Measurements from ENCODE around the gene TRIB2. TPM values are rescaled to one million over a fixed set of nuclear protein-coding genes. Genes with fewer than 3 reads are reported as not detected.

The TRIB2 gene
- total and polyA plus RNA-seq, 2 donors (not counting 3 experiments of a cell fraction or from before 2014, with no cell fraction given): 15.8 to 20.5 TPM

DNA sequence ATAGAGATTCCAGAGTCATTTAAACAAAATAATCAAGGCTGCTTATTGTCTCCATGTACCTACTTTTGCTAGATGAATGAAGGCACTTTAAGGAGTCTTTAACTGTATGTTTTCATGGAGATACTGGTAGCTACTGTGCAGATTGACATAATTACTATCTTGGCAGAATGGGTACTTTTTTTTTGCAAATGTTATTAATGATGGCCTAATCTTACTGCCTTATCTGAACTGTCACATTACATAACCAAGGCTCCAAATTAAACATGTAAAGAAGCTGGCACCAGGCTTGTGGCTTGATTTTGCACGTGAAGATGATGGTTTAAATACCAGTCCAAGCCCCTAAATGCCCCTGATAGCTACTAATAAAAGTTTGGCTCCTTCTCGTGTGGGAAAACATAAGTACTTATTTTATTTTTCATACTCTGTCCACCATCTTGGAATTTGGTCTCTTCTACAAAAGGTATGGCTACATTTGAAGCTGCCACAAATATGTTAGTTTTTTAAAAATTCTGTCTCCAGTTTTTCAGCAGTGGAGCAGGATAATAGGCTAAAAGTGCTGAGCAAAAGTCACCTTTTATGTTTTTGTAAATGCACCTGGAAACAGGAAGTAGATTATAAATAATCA is 4.1 kb downstream of the TRIB2 start:
- intact Hi-C loops (cut with micrococcal nuclease) (no loop called here), dilution Hi-C loops (cut with MboI; ENCODE audit: extremely low pct_ligation_motif_present, low sequenced_read_pairs) (loop anchor here (25.0 kb wide), 1 partner anchor 159 kb away; no protein-coding TSS in a partner anchor)
- POLR2A ChIA-PET: no interaction called here
- H3K36me3 ChIP-seq (ENCODE audit: control insufficient read depth in 2 of 2, extremely low read depth in 1 of 2, insufficient read depth in 2 of 2, low read length in 2 of 2): peaks cover 0 to 11% of the 10 kb centered on the region in 2 experiments
- H3K9me3 ChIP-seq (replicated peaks; ENCODE audit: control insufficient read depth, insufficient read depth, low read length): no peaks in the 10 kb centered on the region
- no peak overlapping the region for H2AFZ ChIP-seq (ENCODE audit: low read depth, low read length)
- no TSS peak for BruUV-seq (replicated peaks)
- no peak overlapping the region for H3K4me3 ChIP-seq (replicated peaks in 1 of 3; ENCODE audit: insufficient read depth in 1 of 3, low read depth in 1 of 3, low read length in 3 of 3)
- no peak overlapping the region for H3K4me2 ChIP-seq (ENCODE audit: insufficient read depth, low read length)
- H3K27me3 ChIP-seq (ENCODE audit: control insufficient read depth in 2 of 2, insufficient read depth in 2 of 2, low read length in 2 of 2): no peaks in the 10 kb centered on the region
- H4K20me1 ChIP-seq (replicated peaks; ENCODE audit: control insufficient read depth, extremely low read depth, insufficient read depth, low read length): no peaks in the 10 kb centered on the region
- H3K9me1 ChIP-seq (replicated peaks; ENCODE audit: control insufficient read depth, extremely low read depth, insufficient read depth, low read length): no peaks in the 10 kb centered on the region
- no peak for DNase-seq (ENCODE audit: low read depth, low spot score)
- TF ChIP-seq, protein P1, sequence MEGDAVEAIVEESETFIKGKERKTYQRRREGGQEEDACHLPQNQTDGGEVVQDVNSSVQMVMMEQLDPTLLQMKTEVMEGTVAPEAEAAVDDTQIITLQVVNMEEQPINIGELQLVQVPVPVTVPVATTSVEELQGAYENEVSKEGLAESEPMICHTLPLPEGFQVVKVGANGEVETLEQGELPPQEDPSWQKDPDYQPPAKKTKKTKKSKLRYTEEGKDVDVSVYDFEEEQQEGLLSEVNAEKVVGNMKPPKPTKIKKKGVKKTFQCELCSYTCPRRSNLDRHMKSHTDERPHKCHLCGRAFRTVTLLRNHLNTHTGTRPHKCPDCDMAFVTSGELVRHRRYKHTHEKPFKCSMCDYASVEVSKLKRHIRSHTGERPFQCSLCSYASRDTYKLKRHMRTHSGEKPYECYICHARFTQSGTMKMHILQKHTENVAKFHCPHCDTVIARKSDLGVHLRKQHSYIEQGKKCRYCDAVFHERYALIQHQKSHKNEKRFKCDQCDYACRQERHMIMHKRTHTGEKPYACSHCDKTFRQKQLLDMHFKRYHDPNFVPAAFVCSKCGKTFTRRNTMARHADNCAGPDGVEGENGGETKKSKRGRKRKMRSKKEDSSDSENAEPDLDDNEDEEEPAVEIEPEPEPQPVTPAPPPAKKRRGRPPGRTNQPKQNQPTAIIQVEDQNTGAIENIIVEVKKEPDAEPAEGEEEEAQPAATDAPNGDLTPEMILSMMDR (IDR thresholded peaks at IDR 0.05; ENCODE audit: extremely low read depth in 1 of 2, insufficient read depth in 1 of 2, low read depth in 1 of 2, low read length in 2 of 2): no peak
- no peak for TF ChIP-seq EZH2 (IDR thresholded peaks at IDR 0.05; ENCODE audit: borderline replicate concordance, low read depth, low read length, severe bottlenecking)
- no peak for TF ChIP-seq FOS (IDR thresholded peaks at IDR 0.05; ENCODE audit: borderline replicate concordance, insufficient read depth, low read length)
- TF ChIP-seq GATA2 (IDR thresholded peaks at IDR 0.05; ENCODE audit: insufficient read depth, insufficient read length, low read depth, low read length): no peak
- TF ChIP-seq JUN (IDR thresholded peaks at IDR 0.05; ENCODE audit: borderline replicate concordance, insufficient read depth, insufficient read length, low read depth): no peak
- TF ChIP-seq, protein P2, sequence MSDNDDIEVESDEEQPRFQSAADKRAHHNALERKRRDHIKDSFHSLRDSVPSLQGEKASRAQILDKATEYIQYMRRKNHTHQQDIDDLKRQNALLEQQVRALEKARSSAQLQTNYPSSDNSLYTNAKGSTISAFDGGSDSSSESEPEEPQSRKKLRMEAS (IDR thresholded peaks at IDR 0.05; ENCODE audit: insufficient read depth, insufficient read length): no peak
- TF ChIP-seq POLR2AphosphoS5 (IDR thresholded peaks at IDR 0.05; ENCODE audit: insufficient read depth, low read depth, low read length): no peak
- TF ChIP-seq POLR2A (IDR thresholded peaks at IDR 0.05; ENCODE audit: low read depth, low read length): no peak
- TF ChIP-seq MYC (IDR thresholded peaks at IDR 0.05; ENCODE audit: low read depth, low read length): no peak
- no peak overlapping the region for H3K27ac ChIP-seq (ENCODE audit: insufficient read depth, low read depth, low read length)
- H3K4me1 ChIP-seq (ENCODE audit: control insufficient read depth, extremely low read depth, insufficient read depth, low read length): peaks cover 13% of the 10 kb centered on the region
- CTCF ChIA-PET: interaction anchor here (1.2 to 3.4 kb wide), 5 partner anchors 17 to 285 kb away, joined by 3 to 61 read pairs (median 4); no protein-coding TSS in a partner anchor
- no peak for FAIRE-seq
- no peak overlapping the region for H3K9ac ChIP-seq (replicated peaks; ENCODE audit: extremely low read depth, insufficient read depth, low read length)
- H3K79me2 ChIP-seq (ENCODE audit: control insufficient read depth, insufficient read depth, low read length): no peaks in the 10 kb centered on the region
